ENCODE data around the gene ADAMTSL1. TPM values are rescaled to one million over a fixed set of nuclear protein-coding genes. Genes with fewer than 3 reads are reported as not detected.

ADAMTSL1 gene
- total RNA-seq, 1 experiment from 2014 or later: not detected

DNA sequence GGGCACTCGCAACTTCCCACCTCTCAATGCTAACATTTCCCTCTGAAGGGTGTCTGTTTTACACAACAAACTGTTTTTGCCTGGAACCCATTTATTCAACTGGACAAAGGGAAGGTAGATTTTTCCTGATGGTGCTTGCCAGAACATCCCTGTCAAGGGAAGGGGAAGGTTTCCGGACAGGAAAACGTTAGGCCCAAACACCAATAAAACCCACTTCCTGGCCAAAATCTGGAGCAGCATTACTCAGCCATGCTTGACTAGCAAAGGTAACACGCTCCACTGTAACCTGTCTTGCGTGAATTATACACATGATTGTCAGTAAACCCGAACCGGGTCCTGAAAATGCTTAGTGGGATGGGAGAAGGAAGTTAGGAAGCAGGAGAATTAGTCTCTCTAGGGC, 468.8 kb downstream of the ADAMTSL1 start:
- no peaks in the 10 kb centered on the region for H3K9me2 ChIP-seq (ENCODE audit: insufficient read depth)
- ChIA-PET CTCF (no interaction called here), POLR2A (no interaction called here), RAD21 (ENCODE audit: low non-redundant PET in 1 of 2, low total read pairs in 2 of 2, uncharacterized antibody in 2 of 2, unreplicated experiment in 2 of 2) (no interaction called here)
- no TSS peak for BruUV-seq (replicated peaks)
- no peak overlapping the region for H2AFZ ChIP-seq (ENCODE audit: low read depth, low read length, poor library complexity, severe bottlenecking)
- H4K20me1 ChIP-seq (ENCODE audit: insufficient read depth): no peaks in the 10 kb centered on the region
- DNase-seq (ENCODE audit: low read depth, low spot score): no peak
- TF ChIP-seq SP1 (IDR thresholded peaks at IDR 0.05; ENCODE audit: low read depth) (no peak), RAD21 (IDR thresholded peaks at IDR 0.05; ENCODE audit: low read depth) (no peak), SRF (IDR thresholded peaks at IDR 0.05; ENCODE audit: low read depth) (no peak), CBX3 (IDR thresholded peaks at IDR 0.05; ENCODE audit: low read depth) (no peak), CEBPB (IDR thresholded peaks at IDR 0.05; ENCODE audit: low read depth) (no peak), EZH2phosphoT487 (IDR thresholded peaks at IDR 0.05; ENCODE audit: borderline replicate concordance) (no peak), JUND (IDR thresholded peaks at IDR 0.05) (no peak), ZFX (IDR thresholded peaks at IDR 0.05) (no peak)
- TF ChIP-seq, protein P1, sequence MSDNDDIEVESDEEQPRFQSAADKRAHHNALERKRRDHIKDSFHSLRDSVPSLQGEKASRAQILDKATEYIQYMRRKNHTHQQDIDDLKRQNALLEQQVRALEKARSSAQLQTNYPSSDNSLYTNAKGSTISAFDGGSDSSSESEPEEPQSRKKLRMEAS (IDR thresholded peaks at IDR 0.05): no peak
- TF ChIP-seq, protein P2, sequence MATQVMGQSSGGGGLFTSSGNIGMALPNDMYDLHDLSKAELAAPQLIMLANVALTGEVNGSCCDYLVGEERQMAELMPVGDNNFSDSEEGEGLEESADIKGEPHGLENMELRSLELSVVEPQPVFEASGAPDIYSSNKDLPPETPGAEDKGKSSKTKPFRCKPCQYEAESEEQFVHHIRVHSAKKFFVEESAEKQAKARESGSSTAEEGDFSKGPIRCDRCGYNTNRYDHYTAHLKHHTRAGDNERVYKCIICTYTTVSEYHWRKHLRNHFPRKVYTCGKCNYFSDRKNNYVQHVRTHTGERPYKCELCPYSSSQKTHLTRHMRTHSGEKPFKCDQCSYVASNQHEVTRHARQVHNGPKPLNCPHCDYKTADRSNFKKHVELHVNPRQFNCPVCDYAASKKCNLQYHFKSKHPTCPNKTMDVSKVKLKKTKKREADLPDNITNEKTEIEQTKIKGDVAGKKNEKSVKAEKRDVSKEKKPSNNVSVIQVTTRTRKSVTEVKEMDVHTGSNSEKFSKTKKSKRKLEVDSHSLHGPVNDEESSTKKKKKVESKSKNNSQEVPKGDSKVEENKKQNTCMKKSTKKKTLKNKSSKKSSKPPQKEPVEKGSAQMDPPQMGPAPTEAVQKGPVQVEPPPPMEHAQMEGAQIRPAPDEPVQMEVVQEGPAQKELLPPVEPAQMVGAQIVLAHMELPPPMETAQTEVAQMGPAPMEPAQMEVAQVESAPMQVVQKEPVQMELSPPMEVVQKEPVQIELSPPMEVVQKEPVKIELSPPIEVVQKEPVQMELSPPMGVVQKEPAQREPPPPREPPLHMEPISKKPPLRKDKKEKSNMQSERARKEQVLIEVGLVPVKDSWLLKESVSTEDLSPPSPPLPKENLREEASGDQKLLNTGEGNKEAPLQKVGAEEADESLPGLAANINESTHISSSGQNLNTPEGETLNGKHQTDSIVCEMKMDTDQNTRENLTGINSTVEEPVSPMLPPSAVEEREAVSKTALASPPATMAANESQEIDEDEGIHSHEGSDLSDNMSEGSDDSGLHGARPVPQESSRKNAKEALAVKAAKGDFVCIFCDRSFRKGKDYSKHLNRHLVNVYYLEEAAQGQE (IDR thresholded peaks at IDR 0.05; ENCODE audit: low read depth): no peak
- TF ChIP-seq, protein P3, sequence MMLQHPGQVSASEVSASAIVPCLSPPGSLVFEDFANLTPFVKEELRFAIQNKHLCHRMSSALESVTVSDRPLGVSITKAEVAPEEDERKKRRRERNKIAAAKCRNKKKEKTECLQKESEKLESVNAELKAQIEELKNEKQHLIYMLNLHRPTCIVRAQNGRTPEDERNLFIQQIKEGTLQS (IDR thresholded peaks at IDR 0.05): no peak
- peaks cover 45% of the 10 kb centered on the region for H3K27me3 ChIP-seq (ENCODE audit: insufficient read depth, low read length)
- no peaks in the 10 kb centered on the region for H3K9me3 ChIP-seq (ENCODE audit: control insufficient read depth in 1 of 2, insufficient read depth in 1 of 2, low read depth in 1 of 2, low read length in 2 of 2)
- no peak overlapping the region for H3K9ac ChIP-seq (ENCODE audit: low read length)
- no peak overlapping the region for H3K27ac ChIP-seq (ENCODE audit: low read depth, low read length)
- no peaks in the 10 kb centered on the region for H3K4me1 ChIP-seq (ENCODE audit: control insufficient read depth in 1 of 2, insufficient read depth in 2 of 2, low read length in 2 of 2)
- H3K79me2 ChIP-seq (ENCODE audit: insufficient read depth, low read length): no peaks in the 10 kb centered on the region
- no peaks in the 10 kb centered on the region for H3K36me3 ChIP-seq (ENCODE audit: control insufficient read depth in 1 of 2, insufficient read depth in 2 of 2, low read length in 2 of 2)
- ATAC-seq: no peak
- H3K4me2 ChIP-seq (ENCODE audit: low read length): no peak overlapping the region
- no peak overlapping the region for H3K4me3 ChIP-seq (replicated peaks in 1 of 2; ENCODE audit: low read depth in 1 of 2, low read length in 2 of 2)
- intact Hi-C loops (cut with micrococcal nuclease): no loop called here
